Measurements from ENCODE around the gene ING5.
"Not testable (repeated sequence)": the region's sequence is repeated elsewhere in the genome, so short reads cannot be mapped to it uniquely, and the experiment has no call there.

ING5 gene

DNA sequence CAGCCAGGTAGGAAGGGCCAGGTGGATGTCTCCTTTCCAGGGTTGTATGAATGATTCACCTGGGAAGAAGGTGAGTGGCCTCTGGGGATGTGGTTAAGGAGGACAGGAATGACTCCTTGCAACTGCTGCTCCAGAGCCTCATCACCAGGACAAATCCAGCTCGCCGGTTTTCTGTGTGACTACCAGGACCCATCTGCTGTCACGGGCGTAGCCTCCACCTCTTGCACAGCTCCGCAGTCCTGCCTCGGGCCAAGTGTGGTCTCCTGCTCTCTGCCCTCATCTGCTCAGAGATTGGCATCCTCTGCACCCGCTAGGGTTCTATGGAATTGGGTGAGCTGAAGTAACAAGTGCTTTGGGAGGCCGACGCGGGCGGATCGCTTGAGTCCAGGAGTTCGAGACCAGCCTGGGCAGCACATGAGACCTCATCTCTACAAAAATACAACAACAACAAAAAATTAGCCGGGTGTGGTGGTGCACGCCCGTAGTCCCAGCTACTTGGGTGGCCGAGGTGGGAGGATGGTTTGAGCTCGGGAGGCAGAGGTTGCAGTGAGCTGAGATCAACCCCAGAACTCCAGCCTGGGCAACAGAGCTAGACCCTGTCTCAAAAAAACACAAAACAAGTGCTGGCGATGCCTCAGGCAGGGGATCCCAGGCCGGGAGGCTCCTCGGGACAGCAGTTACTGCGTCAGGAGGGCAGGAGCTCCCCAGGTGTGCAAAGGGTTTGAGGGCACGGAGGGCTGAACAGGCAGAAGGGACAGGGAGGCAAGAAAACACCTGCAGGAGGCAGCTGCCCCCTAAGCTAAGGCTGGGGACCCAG lies 31.8 kb downstream of the ING5 start:
- Histone ChIP-seq H3K4me3 (peak overlapping the region; percentile 70 to 97 (median 87)), H3K27ac (peak overlapping the region in 17 of 21 experiments; percentile 32 to 97 (median 78))

GRCh38 chr2:241734208-241734466 lies 32.3 kb downstream of the ING5 start:
- H3K27ac ChIP-seq: peak overlapping the region in 17 of 21 experiments; percentile 32 to 97 (median 78)
- peak overlapping the region; percentile 70 to 97 (median 87) for H3K4me3 ChIP-seq

DNA sequence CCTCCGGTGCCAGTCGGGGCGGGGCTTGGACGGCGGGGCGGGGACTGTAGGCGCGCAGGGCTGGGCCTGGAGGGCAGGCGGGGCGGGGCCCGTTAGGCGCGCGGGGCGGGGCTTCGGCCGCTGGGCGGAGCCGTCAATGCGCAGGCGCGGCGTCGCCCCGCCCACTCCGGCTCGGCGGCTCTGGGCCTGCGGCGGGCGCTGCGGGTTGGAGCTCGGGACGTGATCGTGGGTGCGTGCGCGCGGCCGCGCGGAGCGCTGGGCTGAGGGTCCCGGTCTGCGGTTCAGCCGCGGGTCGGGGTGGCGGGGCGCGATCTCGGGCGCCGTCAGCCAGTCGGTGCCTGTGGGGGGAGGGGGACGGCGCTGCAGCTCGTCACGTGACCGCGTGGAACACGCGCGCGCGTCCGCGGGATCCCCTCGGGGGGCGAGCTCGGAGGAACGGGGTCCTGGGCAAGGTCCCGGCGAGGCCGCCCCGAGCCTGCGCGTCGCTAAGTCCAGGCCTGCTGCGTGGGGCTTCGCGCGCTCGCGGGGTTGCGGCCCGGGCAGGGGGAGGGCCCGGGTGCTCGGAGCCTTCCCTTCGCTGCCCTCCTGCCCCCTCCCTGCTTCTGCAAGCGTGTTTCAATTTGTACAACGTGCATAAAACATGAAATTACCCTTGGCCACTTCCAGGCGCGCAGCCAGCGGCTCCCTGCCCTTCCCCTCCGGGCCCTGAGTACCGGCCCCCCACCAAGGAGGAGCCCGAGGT lies 32.8 kb downstream of the ING5 start, which contains the start of gene D2HGDH:
Gene D2HGDH, plus strand, starts transcription at position 164 of the 742 bp plus-strand sequence. CDS start 595 bp downstream, outside the sequence.
- peak within 1 kb of the TSS; percentile 75 to 97 (median 92) for H3K27ac ChIP-seq
- peak within 1 kb of the TSS; percentile 70 to 97 (median 87) for H3K4me3 ChIP-seq

DNA sequence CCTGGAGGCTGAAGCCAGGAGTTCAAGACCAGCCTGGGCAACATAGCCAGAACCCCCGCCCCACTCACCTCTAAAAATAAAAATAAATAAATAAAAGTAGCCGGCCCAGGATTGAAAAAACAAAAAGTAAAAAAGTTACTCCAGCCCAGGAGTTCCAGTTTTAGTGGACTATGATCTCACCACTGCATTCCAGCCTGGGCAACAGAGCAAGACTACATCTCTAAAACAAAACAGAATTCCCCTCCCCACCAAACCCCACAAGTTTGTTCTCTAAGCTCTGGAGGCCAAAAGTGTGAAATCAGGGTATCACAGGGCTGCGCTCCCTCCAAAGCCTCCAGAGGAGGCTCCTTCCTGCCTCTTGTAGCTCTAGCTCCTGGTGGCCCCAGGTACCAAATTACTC lies 34.3 kb downstream of the ING5 start:
- Histone ChIP-seq H3K4me3 (no peak overlapping the region), H3K27ac (peak overlapping the region in 2 of 21 experiments; percentile 86 to 93)

DNA sequence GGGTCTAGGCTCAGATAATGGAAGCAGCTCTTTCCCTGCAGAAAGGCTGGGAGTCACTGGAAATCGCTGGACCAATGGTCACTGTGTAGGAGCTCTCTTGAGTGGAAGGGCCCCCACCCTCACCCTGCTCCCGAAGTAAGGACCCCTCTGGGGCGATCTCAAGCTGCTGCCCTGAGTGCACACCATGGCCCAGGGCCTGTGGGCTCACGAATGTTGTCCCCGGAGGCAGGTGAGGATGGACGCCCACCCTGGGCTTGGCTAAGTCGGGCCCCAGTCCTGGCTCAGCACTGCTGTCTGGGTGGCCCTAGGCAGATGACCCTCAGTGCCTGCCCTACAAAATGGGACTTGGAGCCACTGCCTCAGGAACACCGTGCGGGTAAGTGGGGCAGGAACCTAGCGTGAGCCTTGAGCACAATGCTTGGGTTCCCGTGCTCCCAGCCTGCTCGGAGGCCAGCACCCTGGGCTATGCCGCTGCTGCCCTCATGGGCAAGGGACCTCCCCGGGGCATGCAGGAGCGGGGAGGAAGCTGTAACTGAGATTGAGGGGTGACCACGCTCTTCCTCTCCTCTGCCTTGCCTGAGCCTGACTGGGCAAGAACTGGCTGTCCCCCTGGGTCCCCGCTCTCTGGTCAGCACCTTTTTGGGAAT lies 36.3 kb downstream of the ING5 start:
- no peak overlapping the region for H3K27ac ChIP-seq
- no peak overlapping the region for H3K4me3 ChIP-seq

GRCh38 chr2:241739177-241739576 lies 37.3 kb downstream of the ING5 start:
- H3K4me3 ChIP-seq: no peak overlapping the region

DNA sequence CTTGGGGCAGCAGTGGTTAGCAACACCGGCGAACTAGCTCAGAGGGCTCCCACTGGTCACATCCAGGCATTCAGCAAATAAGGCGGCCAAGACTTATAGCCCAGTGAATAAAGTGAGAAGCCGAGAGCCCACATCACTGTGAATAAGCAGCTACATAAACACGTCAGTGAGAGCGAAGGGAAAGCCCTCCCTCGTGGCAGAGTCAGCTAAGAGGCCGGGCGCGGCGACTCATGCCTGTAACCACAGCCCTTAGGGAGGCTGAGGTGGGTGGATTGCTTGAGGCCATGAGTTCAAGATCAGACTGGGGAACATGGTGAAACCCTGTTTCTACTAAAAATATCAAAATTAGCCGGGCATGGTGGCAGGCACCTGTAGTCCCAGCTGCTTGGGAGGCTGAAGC lies 37.8 kb downstream of the ING5 start:
- Histone ChIP-seq H3K27ac (peak overlapping the region in 1 of 21 experiments; percentile 33), H3K4me3 (no peak overlapping the region)

More at GRCh38 chr2:241739177-241739576, 37.3 kb downstream of the ING5 start:
- no peak overlapping the region for H3K27ac ChIP-seq

DNA sequence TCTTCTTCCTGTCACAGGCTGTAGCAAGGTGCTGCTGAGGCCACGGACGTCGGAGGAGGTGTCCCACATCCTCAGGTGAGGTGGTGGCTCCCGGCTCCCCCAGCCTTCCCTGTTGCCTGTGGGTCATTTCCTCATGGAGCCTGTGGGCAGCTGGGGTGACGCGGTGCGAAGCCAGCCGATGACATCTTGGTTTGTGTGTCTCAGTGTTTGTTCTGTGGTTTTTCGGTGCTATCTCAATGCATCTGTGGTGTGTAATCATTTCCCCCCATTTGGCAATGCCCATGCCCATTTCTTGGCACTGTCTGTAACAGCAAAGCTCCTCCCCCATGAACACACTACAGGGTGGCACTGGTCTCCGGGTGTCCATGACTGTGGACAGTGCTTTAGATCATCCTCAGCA lies 39.2 kb downstream of the ING5 start:
- peak overlapping the region in 2 of 21 experiments; percentile 22 to 53 for H3K27ac ChIP-seq
- no peak overlapping the region for H3K4me3 ChIP-seq

DNA sequence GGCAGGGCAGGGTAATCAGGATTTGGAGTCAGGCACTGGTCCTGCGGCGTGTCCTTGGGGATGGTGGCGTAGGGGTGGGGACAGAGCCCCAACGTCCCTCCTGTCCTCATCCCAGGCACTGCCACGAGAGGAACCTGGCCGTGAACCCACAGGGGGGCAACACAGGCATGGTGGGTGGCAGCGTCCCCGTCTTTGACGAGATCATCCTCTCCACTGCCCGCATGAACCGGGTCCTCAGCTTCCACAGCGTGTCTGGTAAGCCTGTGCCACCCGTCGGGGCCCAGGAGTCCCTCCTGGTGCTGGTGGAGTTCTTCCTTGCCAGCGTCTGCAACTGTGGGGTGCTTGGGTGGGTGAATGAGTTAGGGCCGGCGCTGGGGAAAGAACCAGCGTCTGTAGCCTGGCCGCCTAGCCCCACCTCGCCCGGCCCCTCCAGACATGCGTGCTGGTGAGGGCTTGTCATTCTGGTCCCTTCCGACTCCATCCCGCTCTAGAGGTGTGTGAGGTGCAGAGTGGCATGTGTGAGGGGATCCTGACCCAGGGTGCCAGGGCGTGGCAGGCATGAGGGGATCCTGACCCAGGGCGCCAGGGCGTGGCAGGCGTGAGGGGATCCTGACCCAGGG lies 40.6 kb downstream of the ING5 start:
- H3K4me3 ChIP-seq: no peak overlapping the region
- H3K27ac ChIP-seq: no peak overlapping the region

- not testable (repeated sequence) for H3K27ac ChIP-seq, H3K4me3 ChIP-seq
Measured at GRCh38 chr2:241743008-241743407, 41.2 kb downstream of the ING5 start.

- no peak overlapping the region for H3K4me3 ChIP-seq
- no peak overlapping the region for H3K27ac ChIP-seq
Measured at GRCh38 chr2:241743620-241744019, 41.8 kb downstream of the ING5 start.

GRCh38 chr2:241744028-241744754 lies 42.4 kb downstream of the ING5 start:
- no peak overlapping the region for H3K27ac ChIP-seq
- no peak overlapping the region for H3K4me3 ChIP-seq

DNA sequence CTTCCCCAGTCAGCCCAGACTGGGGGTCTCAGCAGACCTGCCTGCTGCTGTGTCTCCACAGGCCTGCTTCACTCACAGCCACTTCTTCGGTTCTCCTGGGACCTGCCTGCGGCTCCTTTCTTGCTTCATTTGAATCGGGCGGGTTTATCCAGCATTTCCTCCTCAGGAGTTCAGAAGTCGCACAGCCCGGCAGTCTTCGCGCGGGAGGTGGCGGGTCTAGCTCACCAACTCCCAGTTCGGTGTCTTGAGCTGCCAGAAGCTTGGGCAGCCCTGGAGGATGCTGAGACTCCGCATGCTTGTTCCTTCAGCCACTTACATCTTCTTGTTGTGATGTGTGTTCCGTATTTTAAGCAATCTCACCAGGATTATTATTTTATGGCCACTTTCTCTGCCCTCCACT lies 43.4 kb downstream of the ING5 start:
- Histone ChIP-seq H3K4me3 (no peak overlapping the region), H3K27ac (no peak overlapping the region)

DNA sequence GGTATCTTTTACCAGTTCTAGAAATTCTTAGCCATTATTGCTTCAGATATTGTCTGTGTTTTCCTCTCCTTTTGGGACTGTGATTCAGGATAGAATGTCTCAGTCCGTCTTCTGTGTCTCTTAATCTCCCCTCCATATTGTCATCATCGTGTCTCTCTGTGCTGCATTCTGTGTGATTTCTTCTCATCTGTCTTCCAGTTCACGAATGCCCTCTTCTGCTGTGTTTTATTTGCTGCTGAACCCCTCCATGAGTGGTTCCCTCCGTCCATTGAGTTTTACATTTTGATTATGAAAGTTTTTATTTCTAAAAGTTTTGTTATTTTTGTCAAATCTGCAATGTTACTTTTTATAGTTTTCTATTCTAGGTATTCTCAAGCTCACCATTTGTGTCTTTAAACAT lies 44.2 kb downstream of the ING5 start:
- Histone ChIP-seq H3K27ac (no peak overlapping the region), H3K4me3 (no peak overlapping the region)

DNA sequence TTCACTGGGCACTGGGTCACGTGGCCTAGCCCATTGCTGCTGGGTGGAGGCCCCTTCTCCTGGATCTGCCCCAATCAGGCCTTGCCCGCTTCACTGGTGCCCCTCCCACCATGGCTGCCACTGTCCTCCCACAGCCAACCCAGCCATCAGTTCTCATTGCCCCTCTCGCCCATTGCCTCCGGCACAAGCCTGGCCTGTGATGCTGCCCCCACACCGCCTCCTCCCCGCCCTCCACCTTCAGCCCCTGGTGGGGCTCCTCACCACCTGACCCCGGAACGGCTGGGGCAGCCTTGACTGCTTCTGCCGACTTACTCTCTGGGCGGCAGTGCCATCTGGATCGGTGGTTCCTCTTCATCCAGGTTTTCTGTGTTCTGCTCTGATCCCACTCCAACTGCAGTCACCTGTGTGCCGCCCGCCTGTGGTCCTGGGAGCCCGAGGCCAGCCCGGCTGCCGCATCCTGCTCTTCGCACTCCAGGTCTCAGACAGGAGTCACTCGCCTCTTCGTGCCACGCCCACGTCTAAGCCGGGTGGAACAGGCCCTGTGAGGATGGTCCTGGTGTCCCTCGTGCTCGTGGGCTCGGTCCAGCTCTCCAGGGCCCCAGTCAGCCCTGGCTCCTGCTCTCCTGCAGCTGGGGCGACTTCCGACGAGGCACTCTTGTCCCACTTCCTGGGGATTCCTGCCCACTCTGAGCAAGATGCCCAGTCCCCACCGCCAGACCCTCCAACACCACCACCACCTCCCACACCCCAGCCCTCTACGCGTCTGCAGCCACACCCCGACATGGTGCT lies 46.8 kb downstream of the ING5 start:
- no peak overlapping the region for H3K27ac ChIP-seq
- H3K4me3 ChIP-seq: no peak overlapping the region

- no peak overlapping the region for H3K4me3 ChIP-seq
- H3K27ac ChIP-seq: no peak overlapping the region
Measured at GRCh38 chr2:241750076-241750840, 48.4 kb downstream of the ING5 start.

DNA sequence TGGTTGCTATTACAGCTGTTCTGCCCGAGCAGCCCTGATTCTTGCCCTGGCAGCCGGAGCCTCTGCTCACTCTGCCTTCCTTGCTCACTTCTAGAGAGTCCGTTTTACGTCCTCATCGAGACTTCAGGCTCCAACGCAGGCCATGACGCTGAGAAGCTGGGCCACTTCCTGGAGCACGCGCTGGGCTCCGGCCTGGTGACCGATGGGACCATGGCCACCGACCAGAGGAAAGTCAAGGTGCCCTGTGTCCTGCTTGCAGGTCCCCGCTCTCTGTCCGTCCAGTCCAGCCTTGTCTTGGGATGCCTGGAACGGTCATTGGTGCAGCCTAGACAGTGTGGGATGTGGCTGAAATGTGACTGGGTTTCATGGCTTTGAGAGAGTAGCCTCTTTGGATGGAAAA lies 49.3 kb downstream of the ING5 start:
- Histone ChIP-seq H3K4me3 (no peak overlapping the region), H3K27ac (no peak overlapping the region)

- H3K27ac ChIP-seq: no peak overlapping the region
- H3K4me3 ChIP-seq: no peak overlapping the region
Measured at GRCh38 chr2:241751776-241752175, 49.9 kb downstream of the ING5 start.
